GM21717 (cell line): Measurements from ENCODE around the gene SLC25A22.

Experiments
- ATAC-seq: cut with Tn5 transposase; IDR thresholded peaks from one replicate; pipeline ENCODE4 v1.9.1; 2021; ENCODE audit warnings: mild to moderate bottlenecking, moderate library complexity; ENCODE audit not compliant: unreplicated experiment

The SLC25A22 gene

GRCh38 chr11:804599-804964 is 6.5 kb upstream of the SLC25A22 start:
- ATAC-seq = no peak

GRCh38 chr11:803770-804598 is 5.9 kb upstream of the SLC25A22 start:
- no peak for ATAC-seq

- ATAC-seq = no peak
Measured at GRCh38 chr11:803467-803742, 5.3 kb upstream of the SLC25A22 start.

GRCh38 chr11:802693-803466 is 4.8 kb upstream of the SLC25A22 start:
- no peak for ATAC-seq

GRCh38 chr11:802018-802617 is 4.0 kb upstream of the SLC25A22 start:
- ATAC-seq = no peak

GRCh38 chr11:801097-801780 is 3.2 kb upstream of the SLC25A22 start:
- ATAC-seq = no peak

- no peak for ATAC-seq
Measured at GRCh38 chr11:800473-800872, 2.4 kb upstream of the SLC25A22 start.

- ATAC-seq = no peak
Measured at GRCh38 chr11:799641-800316, 1.7 kb upstream of the SLC25A22 start.

- peak; percentile 42 for ATAC-seq
Measured at GRCh38 chr11:797296-798092, 587 bp downstream of the SLC25A22 start.

GRCh38 chr11:796565-797295 is 1.4 kb downstream of the SLC25A22 start:
- no peak for ATAC-seq

GRCh38 chr11:795634-796564 is 2.2 kb downstream of the SLC25A22 start:
- peak; percentile 32 for ATAC-seq

- ATAC-seq = no peak
Measured at GRCh38 chr11:794766-795633, 3.1 kb downstream of the SLC25A22 start.

- ATAC-seq = no peak
Measured at GRCh38 chr11:794013-794765, 3.9 kb downstream of the SLC25A22 start.

- no peak for ATAC-seq
Measured at GRCh38 chr11:793556-793955, 4.5 kb downstream of the SLC25A22 start.

GRCh38 chr11:792873-793272 is 5.2 kb downstream of the SLC25A22 start:
- ATAC-seq = no peak

- ATAC-seq = no peak
Measured at GRCh38 chr11:792535-792821, 5.6 kb downstream of the SLC25A22 start.
